Ectodermal cell (in vitro differentiated cells): ENCODE data around the gene CLDN5.

ENCODE experiments used
- H3K27ac ChIP-seq: 2 replicates; pipeline ENCODE4 v1.7.0; 2013; ENCODE audit warnings: mild to moderate bottlenecking, low read depth, low read length; ENCODE audit not compliant: insufficient read depth, poor library complexity, severe bottlenecking
- H3K27me3 ChIP-seq: 2 replicates; pipeline ENCODE4 v1.7.0; 2013; ENCODE audit warnings: mild to moderate bottlenecking, low read length; ENCODE audit not compliant: insufficient read depth, control insufficient read depth, poor library complexity, severe bottlenecking
- H3K36me3 ChIP-seq: one replicate; pipeline ENCODE4 v1.7.0; 2013; ENCODE audit warnings: low read length; ENCODE audit not compliant: control insufficient read depth, insufficient read depth
- H3K4me1 ChIP-seq: one replicate; pipeline ENCODE4 v1.7.0; 2013; ENCODE audit warnings: low read length; ENCODE audit not compliant: control insufficient read depth, insufficient read depth
- H3K4me3 ChIP-seq: 2 replicates; pipeline ENCODE4 v1.7.0; 2013; ENCODE audit warnings: low read depth, low read length, control low read depth; ENCODE audit not compliant: insufficient read depth
- H3K9me3 ChIP-seq: 2 replicates; pipeline ENCODE4 v1.7.0; 2013; ENCODE audit warnings: mild to moderate bottlenecking, low read length, moderate library complexity; ENCODE audit not compliant: control insufficient read depth
- WGBS, 2 experiments: methylation state at CpG; one replicate each; pipeline ENCODE4 v1.1.7; 2013; ENCODE audit warnings: missing lambda C conversion rate in 2 of 2; 5-methylcytosine and 5-hydroxymethylcytosine counted together

CLDN5 gene

GRCh38 chr22:19497245-19497644, 27.0 kb downstream of the CLDN5 start:
- H3K27me3 ChIP-seq, result no peaks in the 10 kb centered on the region
- no peaks in the 10 kb centered on the region for H3K9me3 ChIP-seq
- no peak overlapping the region for H3K27ac ChIP-seq
- no peak overlapping the region for H3K4me3 ChIP-seq
- H3K36me3 ChIP-seq, result peaks cover 17% of the 10 kb centered on the region
- H3K4me1 ChIP-seq, result no peaks in the 10 kb centered on the region
- WGBS, 2 experiments, result 93 to 97% methylated on average over 3 of the region's 3 CpGs

DNA sequence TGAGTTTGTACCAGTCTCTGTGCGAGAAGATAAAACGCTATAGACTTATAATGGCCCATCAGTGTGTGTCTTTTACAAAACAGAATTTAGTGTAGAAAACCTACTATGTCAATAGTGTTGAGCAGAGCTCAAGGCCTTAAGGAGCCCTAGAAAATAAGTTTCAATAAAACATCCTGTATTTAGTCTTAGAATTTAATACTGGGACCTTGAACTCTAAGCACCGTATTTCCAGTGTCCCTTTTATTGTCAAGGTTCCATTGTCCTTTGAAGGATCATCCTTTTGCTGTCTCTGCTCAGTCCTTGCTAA, 27.9 kb downstream of the CLDN5 start:
- Histone ChIP-seq H3K36me3 (peaks cover 17% of the 10 kb centered on the region), H3K27ac (no peak overlapping the region), H3K9me3 (no peaks in the 10 kb centered on the region), H3K4me3 (no peak overlapping the region), H3K27me3 (no peaks in the 10 kb centered on the region), H3K4me1 (no peaks in the 10 kb centered on the region)
- 94 to 95% methylated on average over 3 of the region's 3 CpGs for WGBS, 2 experiments

DNA sequence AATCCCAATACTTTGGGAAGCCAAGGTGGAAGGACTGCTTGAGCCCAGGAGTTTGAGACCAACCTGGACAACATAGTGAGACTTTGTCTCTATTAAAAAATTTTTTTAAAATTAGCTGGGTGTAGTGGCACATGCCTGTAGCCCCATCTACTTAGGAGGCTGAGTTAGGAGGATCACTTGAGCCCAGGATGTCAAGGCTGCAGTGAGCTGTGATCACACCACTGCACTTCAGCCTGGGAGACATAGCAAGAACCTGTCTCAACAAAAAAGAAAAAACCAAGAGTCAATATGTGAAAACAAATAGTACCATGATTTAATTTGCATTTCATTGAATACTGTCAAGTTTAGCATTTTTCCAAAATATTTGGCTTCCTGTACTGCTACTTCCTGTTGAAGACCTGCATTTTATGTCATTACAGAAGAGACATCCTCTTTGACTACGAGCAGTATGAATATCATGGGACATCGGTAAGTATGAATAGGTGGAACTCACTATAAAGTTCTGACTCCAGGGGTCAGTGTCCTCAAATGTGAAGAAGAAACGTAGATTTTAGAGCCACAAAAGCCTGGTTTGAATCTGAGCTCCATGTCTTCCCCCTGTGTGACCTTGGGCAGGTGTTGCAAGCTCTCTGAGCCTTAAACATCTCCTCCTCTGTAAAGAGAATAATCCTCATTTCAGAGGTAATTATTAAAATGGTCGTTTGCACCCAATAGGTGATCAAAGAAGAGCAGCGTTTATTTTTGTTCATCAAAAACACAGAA, 28.5 kb downstream of the CLDN5 start:
- Histone ChIP-seq H3K4me3 (no peak overlapping the region), H3K9me3 (no peaks in the 10 kb centered on the region), H3K36me3 (peaks cover 17% of the 10 kb centered on the region), H3K4me1 (no peaks in the 10 kb centered on the region), H3K27me3 (no peaks in the 10 kb centered on the region), H3K27ac (no peak overlapping the region)
- 88 to 93% methylated on average over 5 of the region's 5 CpGs for WGBS, 2 experiments

- no peak overlapping the region for H3K27ac ChIP-seq
- no peak overlapping the region for H3K4me3 ChIP-seq
- no peaks in the 10 kb centered on the region for H3K9me3 ChIP-seq
- 93% methylated on average over 5 of the region's 6 CpGs for WGBS, 2 experiments
- no peaks in the 10 kb centered on the region for H3K27me3 ChIP-seq
- H3K4me1 ChIP-seq, result no peaks in the 10 kb centered on the region
- peaks cover 17% of the 10 kb centered on the region for H3K36me3 ChIP-seq
Measured at GRCh38 chr22:19494676-19495173, 29.5 kb downstream of the CLDN5 start.

- Histone ChIP-seq H3K4me1 (no peaks in the 10 kb centered on the region), H3K4me3 (no peak overlapping the region), H3K36me3 (peaks cover 17% of the 10 kb centered on the region), H3K9me3 (no peaks in the 10 kb centered on the region), H3K27me3 (no peaks in the 10 kb centered on the region), H3K27ac (no peak overlapping the region)
- 92 to 97% methylated on average over 8 of the region's 8 CpGs for WGBS, 2 experiments
Measured at GRCh38 chr22:19494001-19494560, 30.1 kb downstream of the CLDN5 start.

DNA sequence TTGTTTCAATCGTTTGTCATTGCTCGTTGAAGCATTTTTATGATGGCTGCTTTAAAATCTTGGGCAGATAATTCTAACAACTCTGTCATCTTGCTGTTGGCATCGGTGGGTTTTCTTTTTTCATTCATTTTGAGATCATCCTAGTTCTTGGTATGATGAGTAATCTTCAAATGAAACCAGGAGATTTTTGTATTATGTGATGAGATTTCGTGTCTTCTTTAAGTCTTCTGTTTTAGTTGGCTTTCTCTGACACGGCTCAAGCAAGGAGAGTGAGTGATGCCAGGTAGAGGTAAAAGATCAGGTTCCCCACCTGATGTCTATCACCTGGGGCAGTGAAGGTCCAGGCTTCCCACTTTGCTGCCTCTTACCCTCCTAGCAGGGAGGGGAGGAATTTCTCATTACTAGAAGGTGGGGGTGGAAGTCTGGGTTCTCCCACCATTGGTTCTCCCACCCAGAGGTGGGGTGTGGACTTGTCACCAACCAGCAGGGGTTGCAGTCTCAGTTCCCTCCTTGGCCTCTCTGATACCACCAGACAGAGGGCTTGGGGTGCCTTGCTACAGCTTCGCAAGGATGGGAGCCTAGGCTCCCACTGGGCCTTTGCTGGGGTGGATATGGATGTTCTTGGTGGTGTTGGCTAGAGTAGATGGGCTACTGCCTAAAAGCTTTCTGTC, 31.6 kb downstream of the CLDN5 start:
- H3K27ac ChIP-seq, result no peak overlapping the region
- no peaks in the 10 kb centered on the region for H3K27me3 ChIP-seq
- whole genome bisulfite sequencing, 2 experiments, result 94 to 98% methylated on average over 6 of the region's 6 CpGs
- H3K4me3 ChIP-seq, result no peak overlapping the region
- H3K4me1 ChIP-seq, result no peaks in the 10 kb centered on the region
- H3K36me3 ChIP-seq, result peaks cover 17% of the 10 kb centered on the region
- no peaks in the 10 kb centered on the region for H3K9me3 ChIP-seq

DNA sequence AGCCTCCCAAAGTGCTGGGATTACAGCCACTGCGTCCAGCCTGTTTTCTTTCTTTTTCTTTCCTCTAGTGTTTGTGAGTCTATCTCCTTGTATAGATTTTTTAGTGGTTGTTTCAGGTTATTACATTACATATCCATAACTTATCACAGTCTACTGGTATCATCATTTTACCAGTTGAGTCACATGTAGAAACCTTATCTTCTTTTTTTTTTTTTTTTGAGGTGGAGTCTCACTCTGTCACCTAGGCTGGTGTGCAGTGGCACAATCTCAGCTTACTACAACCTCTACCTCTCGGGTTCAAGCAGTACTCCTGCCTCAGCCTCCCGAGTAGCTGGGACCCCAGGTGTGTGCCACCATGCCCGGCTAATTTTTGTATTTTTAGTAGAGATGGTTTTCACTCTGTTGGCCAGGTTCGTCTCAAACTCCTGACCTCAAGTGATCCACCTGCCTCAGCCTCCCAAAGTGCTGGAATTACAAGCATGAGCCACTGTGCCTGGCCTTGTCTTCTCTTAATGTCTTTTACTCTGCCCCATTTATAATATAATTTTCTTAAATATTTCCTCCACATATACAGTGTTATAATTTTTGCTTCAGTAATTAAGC, 33.5 kb downstream of the CLDN5 start:
- WGBS, 2 experiments, result 89 to 95% methylated on average over 5 of the region's 5 CpGs
- Histone ChIP-seq H3K4me1 (no peaks in the 10 kb centered on the region), H3K9me3 (no peaks in the 10 kb centered on the region), H3K4me3 (no peak overlapping the region), H3K36me3 (peaks cover 15% of the 10 kb centered on the region), H3K27ac (no peak overlapping the region), H3K27me3 (no peaks in the 10 kb centered on the region)

GRCh38 chr22:19488884-19489843, 35.0 kb downstream of the CLDN5 start:
- H3K4me3 ChIP-seq, result no peak overlapping the region
- peaks cover 17% of the 10 kb centered on the region for H3K36me3 ChIP-seq
- WGBS, 2 experiments, result 91 to 96% methylated on average over 7 of the region's 7 CpGs
- H3K9me3 ChIP-seq, result no peaks in the 10 kb centered on the region
- no peak overlapping the region for H3K27ac ChIP-seq
- H3K4me1 ChIP-seq, result no peaks in the 10 kb centered on the region
- H3K27me3 ChIP-seq, result no peaks in the 10 kb centered on the region

DNA sequence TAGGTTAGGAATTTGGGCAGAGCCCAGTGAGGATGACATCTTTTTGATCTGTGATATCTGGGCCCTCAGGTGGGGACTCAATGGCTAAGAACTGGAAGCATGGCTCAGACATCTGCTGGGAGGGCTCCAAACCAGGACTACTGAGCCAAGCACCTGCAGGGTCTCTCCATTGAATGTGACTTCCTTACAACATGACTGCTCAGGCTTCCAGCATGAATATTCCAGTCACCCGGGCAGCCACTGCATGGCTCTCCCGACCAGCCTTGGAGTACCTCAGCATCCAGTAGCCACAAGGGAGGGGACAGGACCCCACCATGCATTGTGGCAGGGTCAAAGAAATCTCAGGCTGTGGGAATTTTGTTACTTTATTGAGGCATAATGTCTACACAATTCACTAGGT, 35.9 kb downstream of the CLDN5 start:
- H3K36me3 ChIP-seq, result peaks cover 18% of the 10 kb centered on the region
- no peak overlapping the region for H3K27ac ChIP-seq
- H3K4me3 ChIP-seq, result no peak overlapping the region
- no peaks in the 10 kb centered on the region for H3K27me3 ChIP-seq
- H3K9me3 ChIP-seq, result no peaks in the 10 kb centered on the region
- WGBS, 2 experiments, result 90 to 94% methylated on average over 2 of the region's 2 CpGs
- H3K4me1 ChIP-seq, result no peaks in the 10 kb centered on the region
